NCI-H69 (cell line): ENCODE measurements around the gene SSH2.
"Not testable (repeated sequence)": the region's sequence is repeated elsewhere in the genome, so short reads cannot be mapped to it uniquely, and the experiment has no call there.

ENCODE experiments used
- DNase-seq: peaks from one replicate; lab custom pipeline; 2025; lab: John Stamatoyannopoulos, UW

The SSH2 gene

GRCh38 chr17:29665481-29665810 lies 264.6 kb downstream of the SSH2 start:
- DNase-seq: no peak

- no peak for DNase-seq
Observed at GRCh38 chr17:29664743-29665480, 265.1 kb downstream of the SSH2 start.

- DNase-seq: peak; percentile 89
Observed at GRCh38 chr17:29663155-29663554, 266.9 kb downstream of the SSH2 start.

GRCh38 chr17:29661213-29661612 lies 268.8 kb downstream of the SSH2 start:
- DNase-seq: peak; percentile 63

- DNase-seq: no peak
Observed at GRCh38 chr17:29659155-29659554, 270.9 kb downstream of the SSH2 start.

- no peak for DNase-seq
Observed at GRCh38 chr17:29655323-29655722, 274.7 kb downstream of the SSH2 start.

- no peak for DNase-seq
Observed at GRCh38 chr17:29653995-29654714, 275.9 kb downstream of the SSH2 start.

- no peak for DNase-seq
Observed at GRCh38 chr17:29652976-29653375, 277.1 kb downstream of the SSH2 start.

- not testable (repeated sequence) for DNase-seq
Observed at GRCh38 chr17:29651913-29652312, 278.1 kb downstream of the SSH2 start.

- DNase-seq: no peak
Observed at GRCh38 chr17:29650396-29650795, 279.6 kb downstream of the SSH2 start.

GRCh38 chr17:29649359-29649758 lies 280.7 kb downstream of the SSH2 start:
- no peak for DNase-seq

- no peak for DNase-seq
Observed at GRCh38 chr17:29648005-29648404, 282.0 kb downstream of the SSH2 start.

- peak; percentile 63 for DNase-seq
Observed at GRCh38 chr17:29645515-29646051, 284.4 kb downstream of the SSH2 start.

- peak; percentile 24 for DNase-seq
Observed at GRCh38 chr17:29643817-29644160, 286.2 kb downstream of the SSH2 start.

GRCh38 chr17:29642171-29642611 lies 287.8 kb downstream of the SSH2 start:
- DNase-seq: peak; percentile 90

- DNase-seq: peak; percentile 14
Observed at GRCh38 chr17:29640981-29641642, 288.9 kb downstream of the SSH2 start.

GRCh38 chr17:29640413-29640812 lies 289.6 kb downstream of the SSH2 start:
- peak; percentile 20 for DNase-seq

- DNase-seq: no peak
Observed at GRCh38 chr17:29633886-29634285, 296.1 kb downstream of the SSH2 start.

GRCh38 chr17:29630630-29631193 lies 299.3 kb downstream of the SSH2 start:
- DNase-seq: no peak

GRCh38 chr17:29629839-29630238 lies 300.2 kb downstream of the SSH2 start:
- DNase-seq: no peak

GRCh38 chr17:29628644-29629043 lies 301.4 kb downstream of the SSH2 start:
- DNase-seq: no peak

GRCh38 chr17:29627951-29628350 lies 302.1 kb downstream of the SSH2 start:
- no peak for DNase-seq
